Lower leg skin (tissue), 3 donors: ENCODE data around the gene ASIC3.

ENCODE experiments used
- CTCF ChIP-seq, 3 donors: fragments of 450-650 bp; IDR thresholded peaks; one replicate each; pipeline ENCODE4 v1.5.1; 2016; ENCODE audit warnings: antibody characterized with exemption in 3 of 3, mild to moderate bottlenecking in 3 of 3, moderate library complexity in 2 of 3
- POLR2A ChIP-seq, 2 donors: fragments of 450-650 bp; IDR thresholded peaks; one replicate each; pipeline ENCODE4 v1.6.1; 2016 to 2017; ENCODE audit warnings: antibody characterized with exemption in 2 of 2, mild to moderate bottlenecking in 1 of 2, moderate library complexity in 1 of 2

DNA sequence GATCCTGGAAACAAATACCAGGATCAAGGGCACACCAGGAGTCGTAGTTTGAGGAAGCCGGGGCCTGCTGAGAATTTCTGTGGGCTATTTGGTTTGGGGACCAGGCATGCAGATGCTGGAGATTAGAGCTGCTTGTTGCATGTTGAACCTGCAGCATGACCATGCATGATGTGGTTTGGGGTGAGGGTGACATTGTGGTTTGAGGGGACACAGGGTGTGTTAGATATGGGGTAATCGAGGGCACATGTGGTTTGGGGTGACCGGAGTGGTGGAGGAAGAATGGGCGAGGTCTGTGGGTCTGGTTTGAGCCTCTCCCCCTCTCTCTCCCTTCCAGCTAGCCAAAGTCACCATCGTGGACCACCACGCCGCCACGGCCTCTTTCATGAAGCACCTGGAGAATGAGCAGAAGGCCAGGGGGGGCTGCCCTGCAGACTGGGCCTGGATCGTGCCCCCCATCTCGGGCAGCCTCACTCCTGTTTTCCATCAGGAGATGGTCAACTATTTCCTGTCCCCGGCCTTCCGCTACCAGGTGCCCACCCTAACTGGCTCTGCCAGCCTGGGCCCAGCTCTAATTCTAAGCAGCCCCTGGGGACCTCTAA is 47.3 kb upstream of the ASIC3 start:
- TF ChIP-seq POLR2A (IDR thresholded peaks at IDR 0.05), result no peak
- no peak for TF ChIP-seq CTCF (IDR thresholded peaks at IDR 0.05)
